Measurements from ENCODE around the gene KRTAP1-4.
"Not testable (repeated sequence)": the region's sequence is repeated elsewhere in the genome, so short reads cannot be mapped to it uniquely, and the experiment has no call there.

KRTAP1-4 gene

DNA sequence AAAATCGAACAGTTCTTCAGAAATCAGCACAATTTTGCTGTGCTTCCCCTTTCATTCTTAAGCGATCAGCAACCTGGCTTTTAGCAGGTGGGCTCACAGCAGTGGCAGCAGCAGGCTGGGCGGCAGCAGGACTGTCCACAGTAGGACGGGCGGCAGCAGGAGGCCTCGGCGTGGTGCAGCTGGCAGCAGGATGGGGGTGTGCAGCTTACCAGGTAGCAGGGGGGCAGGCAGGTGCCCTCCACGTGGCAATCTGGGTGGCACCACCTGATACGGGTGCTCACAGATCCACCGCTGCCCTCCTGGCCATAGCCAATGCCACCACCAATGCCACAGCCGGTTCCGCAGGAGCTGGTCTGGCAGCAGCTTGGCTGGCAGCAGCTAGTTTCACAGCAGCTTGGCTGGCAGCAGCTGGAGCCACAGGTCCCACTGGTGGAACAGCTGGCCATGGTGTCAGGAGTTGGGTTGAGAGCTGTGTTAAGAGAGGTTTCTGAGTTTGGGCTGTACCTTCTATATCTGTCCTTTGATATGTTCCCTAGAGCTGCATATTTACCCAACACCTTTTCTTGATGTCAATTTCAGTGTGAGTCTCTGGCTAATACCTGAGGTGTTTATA, at the start of gene KRTAP1-4:
KRTAP1-4 (minus strand) TSS at position 563 of the 613 bp plus-strand sequence; CDS start at position 446, 117 bp downstream.
- DNase-seq, result no peak

- DNase-seq, result no peak
These were observed 46.8 kb upstream of the KRTAP1-4 start for GRCh38 chr17:41076788-41077187.

- DNase-seq, result no peak
These were observed 43.7 kb upstream of the KRTAP1-4 start for GRCh38 chr17:41073676-41074075.

DNA sequence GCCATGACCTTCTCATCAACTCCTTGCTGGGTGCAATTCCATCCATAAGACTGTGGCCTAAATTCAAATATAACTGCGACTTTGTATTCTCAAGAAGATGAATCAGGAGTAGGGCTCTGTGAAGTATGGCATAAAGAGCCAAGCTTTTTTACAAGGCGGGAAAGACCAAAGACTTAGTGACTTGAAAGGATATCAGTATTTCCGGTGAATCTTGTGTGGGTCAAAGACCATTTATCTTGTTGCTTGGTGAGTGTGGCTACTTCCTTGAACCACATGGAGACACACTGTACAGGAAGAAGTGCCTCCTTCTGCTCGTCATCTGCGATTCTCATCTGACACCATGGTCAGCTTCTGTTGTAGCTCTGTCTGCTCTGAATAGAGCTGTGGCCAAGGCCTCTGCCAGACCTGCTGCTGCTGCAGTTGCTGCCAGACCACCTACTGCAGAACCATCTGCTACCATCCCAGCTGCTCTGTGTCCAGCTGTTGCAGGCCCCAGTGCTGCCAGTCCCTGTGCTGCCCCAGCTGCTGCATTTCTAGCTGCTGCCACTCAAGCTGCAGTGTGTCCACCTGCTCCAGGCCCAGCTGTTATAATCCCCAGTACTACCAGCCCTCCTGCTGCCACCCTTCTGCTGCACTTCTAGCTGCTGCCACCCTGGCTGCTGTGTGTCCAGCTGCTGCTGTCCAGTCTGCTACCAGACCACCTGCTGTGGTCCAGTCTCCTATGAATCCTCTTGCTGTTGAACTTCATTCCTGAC, 41.8 kb upstream of the KRTAP1-4 start:
- no peak for DNase-seq

DNA sequence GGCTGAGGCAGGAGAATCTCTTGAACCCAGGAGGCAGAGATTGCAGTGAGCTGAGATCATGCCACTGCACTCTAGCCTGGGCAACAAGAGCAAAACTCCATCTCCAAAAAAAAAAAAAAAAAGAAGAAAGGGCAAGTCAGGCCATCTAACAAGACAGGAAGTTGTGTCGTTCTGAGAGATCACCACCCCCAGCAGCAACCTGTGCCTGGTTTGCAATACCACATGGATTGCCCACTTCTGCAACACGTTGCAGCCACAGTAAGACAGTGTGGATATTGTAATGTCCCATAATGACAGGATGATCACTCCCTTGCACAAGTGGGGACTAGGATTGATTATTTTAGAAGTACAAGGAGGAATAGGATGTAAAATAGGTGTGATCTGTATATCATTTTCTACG, 39.0 kb upstream of the KRTAP1-4 start:
- DNase-seq, result no peak

DNA sequence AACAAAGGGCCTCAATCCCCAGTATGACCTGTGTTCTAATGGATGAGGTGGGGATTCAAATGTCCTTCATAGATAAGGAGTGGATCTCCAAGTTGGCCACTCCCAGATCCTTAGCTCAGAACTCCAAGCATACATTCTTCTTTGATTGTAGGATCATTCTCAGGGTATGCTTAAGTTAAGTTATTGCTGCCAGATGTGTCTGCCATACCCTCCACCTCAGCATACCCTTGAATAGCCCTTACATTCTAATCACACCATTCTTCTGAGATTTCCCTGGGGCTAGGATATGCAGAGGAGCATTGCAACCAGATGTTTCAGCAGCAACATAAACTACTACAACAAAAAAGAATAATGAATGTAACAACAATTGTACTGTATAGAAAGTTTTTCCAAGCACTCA, 37.3 kb upstream of the KRTAP1-4 start:
- DNase-seq, result no peak

DNA sequence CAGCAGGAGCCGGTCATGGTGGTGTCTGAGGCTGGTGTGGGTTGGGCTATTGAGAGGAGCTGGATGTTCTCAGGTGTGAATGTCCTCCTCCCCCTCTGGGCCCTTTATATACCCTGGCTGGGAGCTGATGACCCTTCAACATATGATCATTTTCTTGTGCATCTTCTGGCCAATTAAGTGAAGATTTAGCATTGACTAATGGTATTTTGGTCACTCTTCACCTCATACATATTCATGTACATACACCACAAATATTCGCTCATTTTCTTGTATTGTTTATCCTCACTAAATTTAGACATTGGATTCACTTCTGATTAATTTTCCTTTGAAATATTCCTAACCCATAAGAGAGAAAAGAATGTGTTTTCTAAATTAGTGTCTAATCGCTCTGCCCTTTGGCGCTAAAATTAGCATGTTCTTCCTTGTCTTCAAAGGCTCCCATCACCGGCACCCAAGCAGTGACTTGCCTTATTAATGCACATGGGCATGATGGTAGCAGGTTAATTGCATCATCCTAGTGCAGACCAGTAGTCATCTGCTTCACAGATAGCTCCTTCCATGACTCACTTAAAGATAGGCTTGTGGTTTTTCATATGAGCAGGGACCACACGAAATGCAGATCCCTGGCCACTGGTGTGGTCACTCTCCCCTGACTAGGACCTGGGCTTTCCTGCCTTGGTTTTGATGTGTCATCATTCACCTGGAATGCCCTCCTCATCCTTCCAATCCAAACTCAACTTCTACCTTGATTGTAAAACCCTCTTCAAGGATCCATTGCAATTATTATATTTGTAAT, 36.0 kb upstream of the KRTAP1-4 start, which contains the start of gene KRTAP2-4:
KRTAP2-4 (minus strand) TSS at position 51 of the 796 bp plus-strand sequence; CDS start at position 17, 34 bp downstream.
- DNase-seq, result no peak

DNA sequence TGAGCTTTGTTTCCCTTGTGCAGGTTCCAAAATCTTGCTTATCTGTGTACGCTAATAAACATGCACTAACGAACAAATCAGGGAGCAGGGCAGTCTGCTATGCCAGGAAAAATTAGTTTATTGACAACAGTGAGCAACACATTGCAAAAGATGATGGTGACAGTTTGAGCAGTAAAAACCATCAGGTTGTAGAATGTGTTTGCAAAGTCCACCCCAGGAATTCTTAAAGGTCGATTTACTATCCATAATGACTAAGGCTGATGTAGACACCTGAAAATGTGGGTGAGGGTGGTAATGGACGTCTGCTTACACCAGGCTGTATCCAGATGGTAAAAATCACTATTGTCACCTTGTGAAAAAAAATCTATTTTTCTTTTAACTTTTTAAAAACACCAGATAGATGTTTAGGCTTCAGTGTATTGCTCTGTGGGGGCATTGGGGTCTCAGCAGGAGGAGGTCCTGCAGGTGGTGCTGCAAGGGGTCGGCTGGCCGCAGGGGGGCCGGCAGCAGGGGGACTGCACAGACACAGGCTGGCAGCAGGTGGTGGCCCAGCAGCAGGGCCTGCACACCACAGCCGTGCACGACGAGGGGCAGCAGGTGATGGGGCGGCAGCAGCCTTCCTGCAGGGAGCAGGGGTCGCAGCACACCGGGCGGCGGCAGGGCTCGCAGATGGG, 35.2 kb upstream of the KRTAP1-4 start:
- not testable (repeated sequence) for DNase-seq

- no peak for DNase-seq
These were observed 34.3 kb upstream of the KRTAP1-4 start for GRCh38 chr17:41064301-41064700.

DNA sequence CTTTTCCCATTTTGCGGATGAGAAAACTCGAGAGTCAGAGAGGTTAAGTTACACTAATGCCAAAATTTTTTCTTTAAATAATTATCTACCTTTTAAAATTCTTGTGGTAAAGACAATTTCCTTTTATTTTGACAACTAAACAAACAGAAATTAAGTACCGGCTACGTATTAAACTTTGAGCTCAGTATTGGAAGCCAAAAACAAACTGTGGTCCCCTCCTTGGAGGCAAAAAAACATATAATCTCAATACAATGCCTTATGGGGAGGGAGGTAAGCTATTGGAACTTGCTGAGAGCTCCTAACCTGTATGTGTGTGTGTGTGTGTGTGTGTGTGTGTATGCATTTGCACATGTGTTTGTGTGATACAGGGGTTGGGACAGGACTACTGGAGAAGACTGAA, 33.5 kb upstream of the KRTAP1-4 start:
- no peak for DNase-seq

GRCh38 chr17:41061964-41062363, 32.0 kb upstream of the KRTAP1-4 start:
- no peak for DNase-seq

DNA sequence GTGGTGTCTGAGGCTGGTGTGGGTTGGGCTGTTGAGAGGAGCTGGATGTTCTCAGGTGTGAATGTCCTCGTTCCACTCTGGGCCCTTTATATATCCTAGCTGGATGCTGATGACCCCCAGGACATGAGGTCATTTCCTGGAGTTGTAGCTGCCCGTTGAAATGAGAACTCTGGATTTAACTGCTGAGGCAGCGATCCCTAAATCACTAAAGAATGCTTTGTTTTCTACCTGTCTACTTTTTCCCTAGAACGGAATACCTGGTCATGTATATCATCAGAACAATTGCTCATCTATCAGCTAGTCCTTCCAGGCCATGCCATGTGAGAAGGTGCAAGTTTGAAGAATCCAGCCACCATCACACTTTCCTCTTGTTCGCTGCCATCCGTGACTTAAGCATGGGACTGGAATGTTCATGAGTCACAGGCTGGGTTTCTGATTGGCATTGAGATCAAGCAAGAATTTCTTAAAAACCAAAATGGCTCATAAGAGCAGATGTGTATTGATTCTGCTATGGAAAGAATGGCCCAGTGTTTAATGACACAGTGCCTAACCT, 30.1 kb upstream of the KRTAP1-4 start, which contains the start of gene KRTAP2-3:
KRTAP2-3 (minus strand) TSS at position 63 of the 553 bp plus-strand sequence. CDS start 64 bp downstream, outside the sequence.
- DNase-seq, result no peak

- DNase-seq, result not testable (repeated sequence)
These were observed 29.5 kb upstream of the KRTAP1-4 start for GRCh38 chr17:41059276-41060051.

GRCh38 chr17:41058741-41059140, 28.7 kb upstream of the KRTAP1-4 start:
- no peak for DNase-seq

DNA sequence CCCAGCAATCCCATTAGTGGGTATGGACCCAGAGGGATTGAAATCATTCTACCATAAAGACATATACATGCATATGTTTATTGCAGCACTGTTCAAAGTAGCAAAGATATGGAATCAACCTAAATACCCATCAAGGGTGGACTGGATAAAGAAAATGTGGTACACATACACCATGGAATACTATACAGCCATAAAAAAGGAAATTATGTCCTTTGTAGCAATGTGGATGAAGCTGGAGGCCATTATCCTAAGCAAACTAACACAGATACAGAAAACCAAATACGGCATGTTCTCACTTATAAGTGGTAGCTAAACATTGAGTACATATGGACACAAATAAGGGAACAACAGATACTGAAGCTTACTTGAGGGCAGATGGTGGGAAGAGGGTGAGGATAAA, 27.6 kb upstream of the KRTAP1-4 start:
- no peak for DNase-seq

GRCh38 chr17:41055130-41055529, 25.1 kb upstream of the KRTAP1-4 start, which contains the start of gene KRTAP2-2:
Gene KRTAP2-2 (minus strand): TSS chr17:41055230. CDS start chr17:41055211, 19 bp downstream.
- DNase-seq, result not testable (repeated sequence)

- DNase-seq, result not testable (repeated sequence)
These were observed 24.6 kb upstream of the KRTAP1-4 start for GRCh38 chr17:41054556-41054955.

DNA sequence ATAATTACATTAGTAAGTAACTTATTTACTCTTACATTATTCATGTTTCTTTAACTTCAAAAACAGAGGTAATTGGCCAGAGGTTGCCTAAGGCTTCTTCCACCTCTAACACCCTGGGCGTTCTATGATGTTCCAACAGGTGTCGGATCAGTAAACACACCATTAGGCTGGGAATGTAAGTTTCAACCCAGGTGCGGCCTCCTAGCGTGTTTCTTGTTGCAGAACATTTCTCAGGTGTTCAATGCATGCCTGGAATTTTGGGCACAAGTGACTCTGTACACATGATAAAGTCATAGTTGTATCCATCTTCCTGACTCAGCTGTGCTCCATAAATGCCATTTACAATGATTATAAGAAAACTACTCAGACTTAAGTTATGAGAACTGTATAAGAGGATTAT, 24.0 kb upstream of the KRTAP1-4 start:
- DNase-seq, result no peak

GRCh38 chr17:41052566-41052965, 22.6 kb upstream of the KRTAP1-4 start:
- no peak for DNase-seq

- no peak for DNase-seq
These were observed 19.1 kb upstream of the KRTAP1-4 start for GRCh38 chr17:41049110-41049509.

- DNase-seq, result no peak
These were observed 18.4 kb upstream of the KRTAP1-4 start for GRCh38 chr17:41048441-41048840.

All from NCI-H1092 treated with DMSO at 0.1 percent for 48 hours (cell line).